Keratinocyte (primary cell): ENCODE results near the gene LCP2. TPM values are rescaled to one million over a fixed set of nuclear protein-coding genes. Genes with fewer than 3 reads are reported as not detected.
A peak's percentile ranks its signal among the peaks of the same experiment; 100 is the strongest.

Source experiments
- DNase-seq: peaks from one replicate; pipeline ENCODE4 v3.0.0-alpha.2; 2011; ENCODE audit warnings: low read depth, missing footprints, low spot score
- FAIRE-seq: peaks from 2 replicates; lab custom pipeline; 2011; peaks lifted over from hg19 to GRCh38; lab: Jason Lieb, UNC
- H2AFZ ChIP-seq: 2 replicates; pipeline ENCODE4 v1.6.0; 2012; ENCODE audit warnings: low read length, control low read depth, inconsistent platforms; ENCODE audit not compliant: control insufficient read depth
- H3K27ac ChIP-seq: 2 replicates; pipeline ENCODE4 v1.5.1; 2011; ENCODE audit warnings: low read length; ENCODE audit not compliant: control insufficient read depth, insufficient read depth
- H3K27me3 ChIP-seq: 3 replicates; pipeline ENCODE4 v1.6.0; 2011; ENCODE audit warnings: low read length; ENCODE audit not compliant: control insufficient read depth, insufficient read depth; ENCODE audit errors: extremely low read depth
- H3K36me3 ChIP-seq, 2 experiments: 2 replicates in 1 of 2; 3 replicates in 1 of 2; pipeline ENCODE4 v1.5.1; 2011; ENCODE audit warnings: low read length in 2 of 2, mild to moderate bottlenecking in 1 of 2; ENCODE audit not compliant: control insufficient read depth in 2 of 2, insufficient read depth in 2 of 2; ENCODE audit errors: extremely low read depth in 1 of 2
- H3K4me1 ChIP-seq: 3 replicates; pipeline ENCODE4 v1.5.1; 2011; ENCODE audit warnings: low read length; ENCODE audit not compliant: control insufficient read depth, insufficient read depth; ENCODE audit errors: extremely low read depth
- H3K4me2 ChIP-seq: 3 replicates; pipeline ENCODE4 v1.6.0; 2011; ENCODE audit warnings: low read depth, low read length; ENCODE audit not compliant: control insufficient read depth, insufficient read depth; ENCODE audit errors: extremely low read depth
- H3K4me3 ChIP-seq, 3 experiments: fragments of 200-600 bp in 1 of 3; sonication (generic) in 1 of 3; 2 replicates in 2 of 3; 3 replicates in 1 of 3; pipeline ENCODE4 v1.5.1; 2011 to 2016; ENCODE audit warnings: low read length in 3 of 3, mild to moderate bottlenecking in 3 of 3, control low read depth in 2 of 3, inconsistent platforms in 1 of 3, low read depth in 1 of 3, mixed read lengths in 1 of 3, mixed run types in 1 of 3, moderate library complexity in 1 of 3; ENCODE audit not compliant: control insufficient read depth in 2 of 3, insufficient read depth in 2 of 3; ENCODE audit errors: extremely low read depth in 1 of 3
- H3K79me2 ChIP-seq: 2 replicates; pipeline ENCODE4 v1.6.0; 2012; ENCODE audit warnings: low read length; ENCODE audit not compliant: control insufficient read depth, insufficient read depth
- H3K9ac ChIP-seq: 3 replicates; pipeline ENCODE4 v1.6.0; 2011; ENCODE audit warnings: low read length; ENCODE audit not compliant: control insufficient read depth, insufficient read depth; ENCODE audit errors: extremely low read depth
- H3K9me1 ChIP-seq: 3 replicates; pipeline ENCODE4 v1.6.0; 2011; ENCODE audit warnings: low read length; ENCODE audit not compliant: control insufficient read depth, insufficient read depth; ENCODE audit errors: extremely low read depth
- H3K9me3 ChIP-seq: 2 replicates; pipeline ENCODE4 v1.5.1; 2012; ENCODE audit warnings: low read depth, low read length; ENCODE audit not compliant: control insufficient read depth
- H4K20me1 ChIP-seq: 3 replicates; pipeline ENCODE4 v1.6.0; 2011; ENCODE audit warnings: low read length; ENCODE audit not compliant: control insufficient read depth, insufficient read depth; ENCODE audit errors: extremely low read depth
- EZH2 ChIP-seq: IDR thresholded peaks from one replicate; pipeline ENCODE4 v1.6.1; 2012; ENCODE audit warnings: inconsistent platforms, mild to moderate bottlenecking, low read length, moderate library complexity
- dilution Hi-C: fragments of 300-500 bp; cut with MboI; formaldehyde crosslinking; loops from one replicate; pipeline ENCODE4 v1.7.0; 2020; ENCODE audit warnings: low sequenced_read_pairs; ENCODE audit not compliant: extremely low pct_ligation_motif_present
- polyA plus RNA-seq, 5 experiments: library from polyadenylated mRNA; depleted of rRNA in 3 of 5; stranded (reverse) in 3 of 5; stranded (forward) in 1 of 5; unstranded in 1 of 5; fragments of >200 nt; gene quantifications; 1 replicate in 1 of 5; 2 replicates in 3 of 5; 3 replicates in 1 of 5; pipeline versions ENCODE4 v1.2.1 to v1.2.3, GENCODE V29; 2011 to 2012; ENCODE audit warnings: missing spikeins in 2 of 5, low read depth in 1 of 5, low replicate concordance in 1 of 5
- TF ChIP-seq, protein P1 (sequence below), 3 experiments: IDR thresholded peaks in 1 of 3; conservative IDR thresholded peaks in 1 of 3; optimal IDR thresholded peaks in 1 of 3; 2 replicates in 2 of 3; 3 replicates in 1 of 3; pipeline versions ENCODE3 to v1.5.1; 2011; ENCODE audit warnings: low read length in 3 of 3, mild to moderate bottlenecking in 3 of 3, moderate library complexity in 2 of 3, control low read depth in 1 of 3, inconsistent platforms in 1 of 3; ENCODE audit not compliant: insufficient read depth in 2 of 3; ENCODE audit errors: extremely low read depth in 1 of 3

Gene LCP2
- polyA plus RNA-seq, 1 donor (not counting 4 experiments of a cell fraction or from before 2014, with no cell fraction given): not detected

DNA sequence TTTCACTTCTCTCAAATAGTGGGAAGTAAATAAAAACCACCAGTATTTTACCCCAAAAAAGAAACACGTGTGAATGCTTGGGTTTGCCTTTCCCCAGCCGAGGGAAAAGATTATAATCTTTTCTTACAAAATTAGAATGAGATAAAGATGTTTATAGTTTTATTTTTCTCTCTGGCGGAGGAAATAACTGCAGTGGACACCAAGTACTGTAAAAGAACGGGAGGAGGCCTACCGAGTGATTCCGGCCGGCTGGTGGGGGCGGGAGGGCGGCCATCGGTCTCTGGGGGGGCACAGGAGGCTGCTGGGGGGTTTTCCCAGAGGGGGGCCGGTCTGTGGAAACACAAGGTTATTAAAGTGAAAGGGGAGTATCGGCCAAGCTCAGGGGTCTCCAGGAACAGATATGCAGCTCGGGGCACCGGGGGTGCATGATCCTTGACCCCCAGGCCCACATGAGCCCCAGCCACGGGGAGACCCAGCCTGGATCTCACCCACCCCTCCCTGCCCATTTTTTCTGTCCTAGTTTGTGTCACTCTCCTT, 29.4 kb downstream of the LCP2 start:
- Histone ChIP-seq H3K36me3 (no peaks in the 10 kb centered on the region), H2AFZ (no peak overlapping the region), H3K9ac (no peak overlapping the region), H3K9me1 (no peaks in the 10 kb centered on the region), H4K20me1 (no peaks in the 10 kb centered on the region), H3K4me1 (no peaks in the 10 kb centered on the region), H3K4me3 (no peak overlapping the region), H3K9me3 (no peaks in the 10 kb centered on the region), H3K27ac (no peak overlapping the region), H3K79me2 (no peaks in the 10 kb centered on the region), H3K27me3 (peaks cover 16% of the 10 kb centered on the region), H3K4me2 (no peak overlapping the region)
- no peak for DNase-seq
- TF ChIP-seq EZH2: no peak
- TF ChIP-seq, protein P1, sequence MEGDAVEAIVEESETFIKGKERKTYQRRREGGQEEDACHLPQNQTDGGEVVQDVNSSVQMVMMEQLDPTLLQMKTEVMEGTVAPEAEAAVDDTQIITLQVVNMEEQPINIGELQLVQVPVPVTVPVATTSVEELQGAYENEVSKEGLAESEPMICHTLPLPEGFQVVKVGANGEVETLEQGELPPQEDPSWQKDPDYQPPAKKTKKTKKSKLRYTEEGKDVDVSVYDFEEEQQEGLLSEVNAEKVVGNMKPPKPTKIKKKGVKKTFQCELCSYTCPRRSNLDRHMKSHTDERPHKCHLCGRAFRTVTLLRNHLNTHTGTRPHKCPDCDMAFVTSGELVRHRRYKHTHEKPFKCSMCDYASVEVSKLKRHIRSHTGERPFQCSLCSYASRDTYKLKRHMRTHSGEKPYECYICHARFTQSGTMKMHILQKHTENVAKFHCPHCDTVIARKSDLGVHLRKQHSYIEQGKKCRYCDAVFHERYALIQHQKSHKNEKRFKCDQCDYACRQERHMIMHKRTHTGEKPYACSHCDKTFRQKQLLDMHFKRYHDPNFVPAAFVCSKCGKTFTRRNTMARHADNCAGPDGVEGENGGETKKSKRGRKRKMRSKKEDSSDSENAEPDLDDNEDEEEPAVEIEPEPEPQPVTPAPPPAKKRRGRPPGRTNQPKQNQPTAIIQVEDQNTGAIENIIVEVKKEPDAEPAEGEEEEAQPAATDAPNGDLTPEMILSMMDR (optimal IDR thresholded peaks at IDR 0.05 in 1 of 3, IDR thresholded peaks at IDR 0.05 in 1 of 3, conservative IDR thresholded peaks at IDR 0.05 in 1 of 3; ENCODE audit: extremely low read depth in 1 of 3, insufficient read depth in 2 of 3, low read length in 3 of 3): no peak
- no peak for FAIRE-seq
- dilution Hi-C loops: no loop called here

DNA sequence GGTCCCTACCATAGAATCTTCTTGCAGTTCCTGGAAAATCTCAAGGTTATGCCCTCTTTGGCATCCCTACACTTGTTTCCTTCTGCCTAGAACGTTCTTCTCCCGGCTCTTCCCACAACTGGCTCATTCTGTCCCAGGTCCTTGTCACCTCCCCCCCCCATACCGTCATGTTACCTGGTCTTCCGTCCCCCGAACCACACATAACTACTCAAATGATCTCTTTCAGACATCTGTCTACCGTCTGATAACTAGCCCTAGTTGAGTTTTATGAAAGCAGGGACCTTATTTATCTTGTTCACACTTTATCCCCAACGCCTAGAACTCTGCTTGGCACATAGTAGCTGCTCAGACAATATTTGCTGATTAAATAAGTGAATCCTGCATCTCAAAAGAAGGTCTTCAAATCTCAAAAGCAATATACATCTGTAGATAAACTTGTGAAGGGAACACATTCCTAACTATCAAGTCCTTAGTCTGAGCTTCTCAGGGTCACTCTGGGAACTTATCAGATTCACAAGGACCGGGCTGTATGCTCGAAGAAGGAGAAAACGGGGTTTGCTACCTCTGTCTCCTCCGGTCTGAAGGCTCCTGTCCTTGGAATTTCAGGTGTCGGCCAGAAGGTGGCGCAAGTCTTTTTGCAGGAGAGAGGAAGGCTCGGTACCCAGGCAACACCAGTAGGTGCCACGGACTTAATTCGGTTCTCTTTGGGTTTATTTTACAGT, 30.0 kb downstream of the LCP2 start:
- no peak for FAIRE-seq
- no peak overlapping the region for H3K4me3 ChIP-seq
- H3K9ac ChIP-seq: no peak overlapping the region
- no peak overlapping the region for H3K27ac ChIP-seq
- H3K4me1 ChIP-seq: no peaks in the 10 kb centered on the region
- H3K4me2 ChIP-seq: no peak overlapping the region
- no peaks in the 10 kb centered on the region for H3K79me2 ChIP-seq
- no peak overlapping the region for H2AFZ ChIP-seq
- H3K36me3 ChIP-seq: no peaks in the 10 kb centered on the region
- no peaks in the 10 kb centered on the region for H3K9me1 ChIP-seq
- no peaks in the 10 kb centered on the region for H4K20me1 ChIP-seq
- H3K27me3 ChIP-seq: peaks cover 16% of the 10 kb centered on the region
- no peaks in the 10 kb centered on the region for H3K9me3 ChIP-seq
- DNase-seq: peak; percentile 28
- dilution Hi-C loops: no loop called here
- TF ChIP-seq, protein P1 (optimal IDR thresholded peaks at IDR 0.05 in 1 of 3, IDR thresholded peaks at IDR 0.05 in 1 of 3, conservative IDR thresholded peaks at IDR 0.05 in 1 of 3; ENCODE audit: extremely low read depth in 1 of 3, insufficient read depth in 2 of 3, low read length in 3 of 3): peak; percentile 75 to 78 (median 78)
- no peak for TF ChIP-seq EZH2
